ENCODE results near the gene TMEM98. TPM values are rescaled to one million over a fixed set of nuclear protein-coding genes. Genes with fewer than 3 reads are reported as not detected.

Gene TMEM98
- total and polyA plus RNA-seq, 9 of the 15 experiments (the other 6 are each of a cell fraction or from before 2014, with no cell fraction given), result 33.5 to 164 (median 84.7) TPM

DNA sequence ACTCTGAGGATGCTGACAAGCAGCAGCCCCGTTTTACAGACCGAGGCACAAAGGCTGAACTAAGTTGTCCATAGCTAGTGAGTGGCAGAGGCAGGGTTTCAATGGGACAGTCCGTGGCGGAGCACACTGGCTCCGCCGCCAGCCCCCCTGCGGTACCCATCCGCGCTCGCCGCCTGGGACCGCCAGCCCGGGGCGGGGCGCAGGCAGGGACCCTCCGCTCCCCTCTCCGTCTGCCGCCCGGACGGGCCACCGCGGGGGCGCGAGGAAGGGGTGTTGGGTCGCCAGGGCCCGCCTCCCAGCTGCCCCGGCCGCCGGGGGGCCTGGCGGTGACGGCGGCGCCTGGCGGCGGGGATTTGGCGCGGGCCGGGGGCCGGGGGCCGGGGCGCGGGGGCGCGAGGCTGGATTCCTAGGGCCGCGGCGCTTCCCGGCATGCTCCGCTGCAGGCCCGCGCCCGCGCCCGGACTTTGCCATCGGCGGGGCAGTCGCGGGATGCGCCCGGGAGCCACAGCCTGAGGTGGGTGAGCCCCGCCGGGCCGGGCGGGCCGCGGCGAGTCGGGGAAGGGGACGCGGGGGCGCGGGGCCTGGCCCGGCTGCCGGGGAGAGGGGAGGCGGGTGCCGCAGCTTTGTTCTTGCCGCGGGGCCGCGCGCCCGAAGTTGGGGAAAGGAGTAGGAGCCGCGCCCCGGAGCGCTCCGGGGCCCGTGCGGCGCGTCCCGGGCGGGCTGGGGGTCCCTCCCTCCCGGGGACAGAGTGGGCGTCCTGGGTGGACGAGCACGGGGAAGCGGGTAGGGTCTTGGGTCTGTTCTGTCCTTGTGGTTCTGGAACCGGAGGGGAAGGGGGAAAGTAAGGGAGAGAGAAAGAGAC lies at the start of gene TMEM98 (continued):
- TF ChIP-seq RBBP5 (IDR thresholded peaks at IDR 0.05; ENCODE audit: borderline replicate concordance, insufficient read depth, low read length, poor library complexity, severe bottlenecking) (peak; percentile 37), ILF3 (IDR thresholded peaks at IDR 0.05; ENCODE audit: borderline replicate concordance) (no peak), CBX8 (IDR thresholded peaks at IDR 0.05; ENCODE audit: borderline replicate concordance, extremely low read depth, low read depth, low read length, poor library complexity, severe bottlenecking) (no peak), BDP1 (IDR thresholded peaks at IDR 0.05; ENCODE audit: insufficient read depth, insufficient read length) (no peak), ETV5 (CRISPR knock-in tag; IDR thresholded peaks at IDR 0.05; ENCODE audit: low read depth) (no peak), CEBPG (CRISPR knock-in tag; IDR thresholded peaks at IDR 0.05) (no peak), CEBPG (tag; conservative IDR thresholded peaks at IDR 0.05 in 1 of 2, IDR thresholded peaks at IDR 0.05 in 1 of 2) (no peak), SREBF1 (IDR thresholded peaks at IDR 0.05; ENCODE audit: borderline replicate concordance, low read depth, low read length) (no peak), NCOA6 (IDR thresholded peaks at IDR 0.05) (no peak), LCOR (CRISPR knock-in tag; IDR thresholded peaks at IDR 0.05) (no peak), POLR2A (conservative IDR thresholded peaks at IDR 0.05) (0 out of 2 replicates have a peak, but pooled peaks have one; percentile 14), KDM2B (CRISPR knock-in tag; IDR thresholded peaks at IDR 0.05) (0 out of 2 replicates have a peak, but pooled peaks have one; percentile 34), ZKSCAN3 (CRISPR knock-in tag; IDR thresholded peaks at IDR 0.05) (no peak), SRSF3 (IDR thresholded peaks at IDR 0.05; ENCODE audit: insufficient read depth, low read length) (no peak)
- TF ChIP-seq, protein P1, sequence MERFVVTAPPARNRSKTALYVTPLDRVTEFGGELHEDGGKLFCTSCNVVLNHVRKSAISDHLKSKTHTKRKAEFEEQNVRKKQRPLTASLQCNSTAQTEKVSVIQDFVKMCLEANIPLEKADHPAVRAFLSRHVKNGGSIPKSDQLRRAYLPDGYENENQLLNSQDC (CRISPR knock-in tag; IDR thresholded peaks at IDR 0.05), result no peak
- TF ChIP-seq, protein P2, sequence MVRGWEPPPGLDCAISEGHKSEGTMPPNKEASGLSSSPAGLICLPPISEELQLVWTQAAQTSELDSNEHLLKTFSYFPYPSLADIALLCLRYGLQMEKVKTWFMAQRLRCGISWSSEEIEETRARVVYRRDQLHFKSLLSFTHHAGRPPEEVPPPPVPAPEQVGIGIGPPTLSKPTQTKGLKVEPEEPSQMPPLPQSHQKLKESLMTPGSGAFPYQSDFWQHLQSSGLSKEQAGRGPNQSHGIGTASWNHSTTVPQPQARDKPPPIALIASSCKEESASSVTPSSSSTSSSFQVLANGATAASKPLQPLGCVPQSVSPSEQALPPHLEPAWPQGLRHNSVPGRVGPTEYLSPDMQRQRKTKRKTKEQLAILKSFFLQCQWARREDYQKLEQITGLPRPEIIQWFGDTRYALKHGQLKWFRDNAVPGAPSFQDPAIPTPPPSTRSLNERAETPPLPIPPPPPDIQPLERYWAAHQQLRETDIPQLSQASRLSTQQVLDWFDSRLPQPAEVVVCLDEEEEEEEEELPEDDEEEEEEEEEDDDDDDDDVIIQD (CRISPR knock-in tag; IDR thresholded peaks at IDR 0.05), result 0 out of 2 replicates have a peak, but pooled peaks have one; percentile 17
- TF ChIP-seq, protein P3, sequence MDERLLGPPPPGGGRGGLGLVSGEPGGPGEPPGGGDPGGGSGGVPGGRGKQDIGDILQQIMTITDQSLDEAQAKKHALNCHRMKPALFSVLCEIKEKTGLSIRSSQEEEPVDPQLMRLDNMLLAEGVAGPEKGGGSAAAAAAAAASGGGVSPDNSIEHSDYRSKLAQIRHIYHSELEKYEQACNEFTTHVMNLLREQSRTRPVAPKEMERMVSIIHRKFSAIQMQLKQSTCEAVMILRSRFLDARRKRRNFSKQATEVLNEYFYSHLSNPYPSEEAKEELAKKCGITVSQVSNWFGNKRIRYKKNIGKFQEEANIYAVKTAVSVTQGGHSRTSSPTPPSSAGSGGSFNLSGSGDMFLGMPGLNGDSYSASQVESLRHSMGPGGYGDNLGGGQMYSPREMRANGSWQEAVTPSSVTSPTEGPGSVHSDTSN (CRISPR knock-in tag; IDR thresholded peaks at IDR 0.05; ENCODE audit: low read depth), result no peak
- TF ChIP-seq, protein P3 (tag; conservative IDR thresholded peaks at IDR 0.05; ENCODE audit: low read depth), result no peak
- TF ChIP-seq, protein P4, sequence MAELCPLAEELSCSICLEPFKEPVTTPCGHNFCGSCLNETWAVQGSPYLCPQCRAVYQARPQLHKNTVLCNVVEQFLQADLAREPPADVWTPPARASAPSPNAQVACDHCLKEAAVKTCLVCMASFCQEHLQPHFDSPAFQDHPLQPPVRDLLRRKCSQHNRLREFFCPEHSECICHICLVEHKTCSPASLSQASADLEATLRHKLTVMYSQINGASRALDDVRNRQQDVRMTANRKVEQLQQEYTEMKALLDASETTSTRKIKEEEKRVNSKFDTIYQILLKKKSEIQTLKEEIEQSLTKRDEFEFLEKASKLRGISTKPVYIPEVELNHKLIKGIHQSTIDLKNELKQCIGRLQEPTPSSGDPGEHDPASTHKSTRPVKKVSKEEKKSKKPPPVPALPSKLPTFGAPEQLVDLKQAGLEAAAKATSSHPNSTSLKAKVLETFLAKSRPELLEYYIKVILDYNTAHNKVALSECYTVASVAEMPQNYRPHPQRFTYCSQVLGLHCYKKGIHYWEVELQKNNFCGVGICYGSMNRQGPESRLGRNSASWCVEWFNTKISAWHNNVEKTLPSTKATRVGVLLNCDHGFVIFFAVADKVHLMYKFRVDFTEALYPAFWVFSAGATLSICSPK (IDR thresholded peaks at IDR 0.05; ENCODE audit: borderline replicate concordance), result no peak
- TF ChIP-seq, protein P5, sequence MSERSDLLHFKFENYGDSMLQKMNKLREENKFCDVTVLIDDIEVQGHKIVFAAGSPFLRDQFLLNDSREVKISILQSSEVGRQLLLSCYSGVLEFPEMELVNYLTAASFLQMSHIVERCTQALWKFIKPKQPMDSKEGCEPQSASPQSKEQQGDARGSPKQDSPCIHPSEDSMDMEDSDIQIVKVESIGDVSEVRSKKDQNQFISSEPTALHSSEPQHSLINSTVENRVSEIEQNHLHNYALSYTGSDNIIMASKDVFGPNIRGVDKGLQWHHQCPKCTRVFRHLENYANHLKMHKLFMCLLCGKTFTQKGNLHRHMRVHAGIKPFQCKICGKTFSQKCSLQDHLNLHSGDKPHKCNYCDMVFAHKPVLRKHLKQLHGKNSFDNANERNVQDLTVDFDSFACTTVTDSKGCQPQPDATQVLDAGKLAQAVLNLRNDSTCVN (CRISPR knock-in tag; IDR thresholded peaks at IDR 0.05), result no peak

Data from K562 (cell line).